ENCODE results near the gene RABAC1.

DNA sequence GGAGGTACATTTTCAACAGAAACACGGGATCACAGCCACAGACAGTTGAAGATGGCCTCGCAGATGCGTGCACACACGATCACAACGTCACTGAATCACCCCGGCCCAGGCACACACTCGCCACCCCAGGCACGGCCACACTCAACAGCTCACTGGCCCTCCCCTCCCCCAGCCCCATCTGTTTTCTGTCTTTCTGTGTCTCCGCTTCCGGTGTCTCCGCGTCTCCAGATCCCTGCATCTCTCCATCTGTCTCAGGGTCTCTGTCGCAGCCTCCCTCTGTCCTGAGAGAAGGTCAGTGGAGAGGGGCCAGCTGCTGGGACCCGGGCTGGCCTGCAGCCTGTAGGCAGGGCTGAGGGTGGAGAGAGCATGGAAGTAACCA is 38.7 kb upstream of the RABAC1 start:
- TF ChIP-seq, protein P1, sequence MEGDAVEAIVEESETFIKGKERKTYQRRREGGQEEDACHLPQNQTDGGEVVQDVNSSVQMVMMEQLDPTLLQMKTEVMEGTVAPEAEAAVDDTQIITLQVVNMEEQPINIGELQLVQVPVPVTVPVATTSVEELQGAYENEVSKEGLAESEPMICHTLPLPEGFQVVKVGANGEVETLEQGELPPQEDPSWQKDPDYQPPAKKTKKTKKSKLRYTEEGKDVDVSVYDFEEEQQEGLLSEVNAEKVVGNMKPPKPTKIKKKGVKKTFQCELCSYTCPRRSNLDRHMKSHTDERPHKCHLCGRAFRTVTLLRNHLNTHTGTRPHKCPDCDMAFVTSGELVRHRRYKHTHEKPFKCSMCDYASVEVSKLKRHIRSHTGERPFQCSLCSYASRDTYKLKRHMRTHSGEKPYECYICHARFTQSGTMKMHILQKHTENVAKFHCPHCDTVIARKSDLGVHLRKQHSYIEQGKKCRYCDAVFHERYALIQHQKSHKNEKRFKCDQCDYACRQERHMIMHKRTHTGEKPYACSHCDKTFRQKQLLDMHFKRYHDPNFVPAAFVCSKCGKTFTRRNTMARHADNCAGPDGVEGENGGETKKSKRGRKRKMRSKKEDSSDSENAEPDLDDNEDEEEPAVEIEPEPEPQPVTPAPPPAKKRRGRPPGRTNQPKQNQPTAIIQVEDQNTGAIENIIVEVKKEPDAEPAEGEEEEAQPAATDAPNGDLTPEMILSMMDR (IDR thresholded peaks at IDR 0.05; ENCODE audit: insufficient read depth, low read depth, low read length): no peak
- TF ChIP-seq EZH2 (IDR thresholded peaks at IDR 0.05; ENCODE audit: insufficient read depth, low read length): no peak
